K562 treated with DMSO at 1 percent for 24 hours (cell line): Measurements from ENCODE around the gene UGCG. TPM values are rescaled to one million over a fixed set of nuclear protein-coding genes. Genes with fewer than 3 reads are reported as not detected.

Experiments used
- total RNA-seq: library from RNA; unstranded; fragments of 300-600 nt; gene quantifications from 2 replicates; pipeline ENCODE4 v1.2.3, GENCODE V29; 2022; ENCODE audit warnings: low read depth; ENCODE audit not compliant: insufficient read depth

The UGCG gene
- total RNA-seq = 11.6 and 15.8 TPM in 2 replicates

DNA sequence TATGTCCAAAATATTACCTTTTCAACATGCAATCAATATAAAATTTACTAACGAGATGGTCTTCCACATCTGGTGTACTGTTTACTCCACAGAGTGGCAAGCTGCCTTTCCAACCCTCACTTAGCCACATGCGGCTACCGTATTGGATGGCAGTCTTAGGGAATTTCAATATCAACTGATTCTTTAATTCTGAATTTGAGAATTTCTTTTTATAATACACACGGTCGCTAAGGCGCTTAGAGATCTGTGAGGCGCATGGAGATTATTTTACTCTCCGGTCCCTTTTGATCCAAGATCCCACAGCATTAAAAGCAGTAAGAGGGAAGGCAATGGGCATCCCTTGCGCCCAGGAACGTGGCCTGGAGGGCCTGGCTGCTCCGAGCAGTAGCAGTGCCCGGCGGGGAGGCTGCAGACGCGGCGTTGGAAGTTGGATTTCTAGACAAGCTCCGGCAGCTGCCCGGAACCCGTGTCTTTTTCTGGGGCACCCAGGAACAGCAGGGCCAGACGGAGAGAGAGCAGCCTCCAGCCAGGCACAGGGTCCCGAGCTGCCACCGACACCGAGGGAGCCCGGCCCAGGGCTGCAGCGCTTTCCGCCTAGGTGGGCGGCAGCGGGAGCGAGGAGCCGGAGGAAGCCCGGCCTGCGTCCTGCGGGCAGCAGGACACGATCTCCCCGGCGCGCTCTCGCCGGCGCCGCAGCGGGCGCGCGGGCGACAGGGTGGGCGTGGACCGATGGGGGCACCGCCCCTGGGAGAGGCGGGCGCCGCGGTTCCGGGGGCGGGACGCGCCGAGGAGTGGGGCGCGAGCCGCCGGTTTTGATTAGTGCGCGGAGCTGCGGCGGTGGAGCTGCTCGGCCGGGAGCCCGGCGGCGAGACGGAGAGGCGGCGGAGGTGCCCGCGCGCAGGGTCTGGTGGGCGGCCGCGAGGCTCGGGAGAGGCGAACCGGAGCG, at the start of gene UGCG:
Gene UGCG, plus strand, starts transcription at position 819 of the 946 bp plus-strand sequence. CDS start 402 bp downstream, outside the sequence.

Other genes starting within 250 kb of the UGCG start
- 16.5 and 18.1 TPM in 2 replicates for gene GNG10, start 235.2 kb upstream of the UGCG start, total RNA-seq
- gene SHOC1, start 101.9 kb upstream of the UGCG start, total RNA-seq = not detected in 2 replicates